ENCODE results near the gene MARCO.

DNA sequence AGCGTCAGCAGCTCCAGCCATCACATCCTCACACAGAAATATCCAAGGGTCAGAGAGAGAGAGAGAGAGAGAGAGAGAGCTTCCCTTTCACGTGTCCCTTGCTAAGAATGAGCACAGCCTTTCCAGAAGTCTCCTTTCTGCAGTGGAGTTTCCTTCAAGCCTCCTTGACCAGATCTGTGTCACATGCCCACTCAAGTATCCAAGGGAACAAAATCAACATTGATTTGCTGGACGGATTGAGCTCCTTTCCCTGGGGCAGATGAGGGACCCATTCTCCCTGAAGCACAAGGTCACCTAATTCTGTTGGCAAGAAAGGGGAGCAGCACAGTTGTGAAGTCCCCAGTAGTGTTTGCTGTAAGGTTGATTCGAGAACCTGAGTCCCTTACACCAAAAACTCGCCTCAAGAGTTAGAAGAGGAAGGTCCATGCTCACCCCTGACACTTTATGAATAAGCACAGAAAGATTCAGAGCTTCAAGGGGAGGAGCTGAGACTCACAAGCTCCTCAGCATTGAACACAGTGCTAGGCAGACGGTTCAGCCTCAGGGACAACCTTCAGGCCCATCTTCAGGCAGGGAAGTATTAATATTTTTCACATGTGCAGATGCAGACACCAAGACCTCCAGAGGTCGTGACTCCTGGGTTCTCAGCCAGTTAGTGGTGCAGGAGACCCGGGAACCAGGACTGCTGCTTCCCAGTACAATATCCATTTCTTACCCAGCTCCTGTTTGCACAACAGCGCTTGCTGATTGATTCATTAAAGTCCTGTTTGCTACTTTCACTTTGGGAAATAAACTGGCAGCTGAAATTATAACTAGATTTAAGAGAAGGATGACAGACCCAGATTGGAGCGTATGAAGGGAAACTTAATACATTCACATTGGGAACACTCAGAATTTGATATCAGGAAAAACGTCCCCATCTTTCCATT, 38.2 kb upstream of the MARCO start:
- TF ChIP-seq, protein P1, sequence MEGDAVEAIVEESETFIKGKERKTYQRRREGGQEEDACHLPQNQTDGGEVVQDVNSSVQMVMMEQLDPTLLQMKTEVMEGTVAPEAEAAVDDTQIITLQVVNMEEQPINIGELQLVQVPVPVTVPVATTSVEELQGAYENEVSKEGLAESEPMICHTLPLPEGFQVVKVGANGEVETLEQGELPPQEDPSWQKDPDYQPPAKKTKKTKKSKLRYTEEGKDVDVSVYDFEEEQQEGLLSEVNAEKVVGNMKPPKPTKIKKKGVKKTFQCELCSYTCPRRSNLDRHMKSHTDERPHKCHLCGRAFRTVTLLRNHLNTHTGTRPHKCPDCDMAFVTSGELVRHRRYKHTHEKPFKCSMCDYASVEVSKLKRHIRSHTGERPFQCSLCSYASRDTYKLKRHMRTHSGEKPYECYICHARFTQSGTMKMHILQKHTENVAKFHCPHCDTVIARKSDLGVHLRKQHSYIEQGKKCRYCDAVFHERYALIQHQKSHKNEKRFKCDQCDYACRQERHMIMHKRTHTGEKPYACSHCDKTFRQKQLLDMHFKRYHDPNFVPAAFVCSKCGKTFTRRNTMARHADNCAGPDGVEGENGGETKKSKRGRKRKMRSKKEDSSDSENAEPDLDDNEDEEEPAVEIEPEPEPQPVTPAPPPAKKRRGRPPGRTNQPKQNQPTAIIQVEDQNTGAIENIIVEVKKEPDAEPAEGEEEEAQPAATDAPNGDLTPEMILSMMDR (IDR thresholded peaks at IDR 0.05; ENCODE audit: low read length), result no peak
- TF ChIP-seq EZH2 (IDR thresholded peaks at IDR 0.05; ENCODE audit: borderline replicate concordance, low read length), result no peak

Measured in OCI-LY1 (cell line).